Activated B cell treated with CpG ODN at 0.5 μM for 24 hours (primary cell): ENCODE measurements around the gene SPIRE2. TPM values are rescaled to one million over a fixed set of nuclear protein-coding genes. Genes with fewer than 3 reads are reported as not detected.
A peak's percentile ranks its signal among the peaks of the same experiment; 100 is the strongest.
"Not testable (repeated sequence)": the region's sequence is repeated elsewhere in the genome, so short reads cannot be mapped to it uniquely, and the experiment has no call there.

Experiments used
- ATAC-seq: fragments of 200-7000 bp; cut with Tn5 transposase; one replicate; pipeline ENCODE4 v1.10.0; 2021; ENCODE audit warnings: low read depth, mild to moderate bottlenecking, moderate library complexity
- CTCF ChIA-PET: fragments of 350-600 bp; sonication (Branson Sonifier 250); formaldehyde crosslinking; loops from one replicate; lab custom pipeline; 2021; ENCODE audit warnings: antibody characterized with exemption; lab: Charles Lee
- POLR2A ChIA-PET: fragments of 350-600 bp; sonication (Branson Sonifier 250); formaldehyde crosslinking; loops from one replicate; lab custom pipeline; 2021; ENCODE audit warnings: antibody characterized with exemption; lab: Charles Lee
- DNase-seq: peaks from one replicate; pipeline ENCODE4 v3.0.0; 2022
- H3K27ac Mint-ChIP-seq: one replicate; pipeline ENCODE4 v1.8.0; 2020; ENCODE audit warnings: mixed read lengths
- H3K27me3 Mint-ChIP-seq: one replicate; pipeline ENCODE4 v1.8.0; 2021; ENCODE audit warnings: mixed read lengths
- H3K36me3 Mint-ChIP-seq: one replicate; pipeline ENCODE4 v1.8.0; 2021; ENCODE audit warnings: low read depth, mixed read lengths
- H3K4me1 Mint-ChIP-seq: one replicate; pipeline ENCODE4 v1.8.0; 2021; ENCODE audit warnings: mixed read lengths
- H3K4me3 Mint-ChIP-seq: one replicate; pipeline ENCODE4 v1.8.0; 2020; ENCODE audit warnings: mild to moderate bottlenecking, mixed read lengths
- H3K9me3 Mint-ChIP-seq: one replicate; pipeline ENCODE4 v1.8.0; 2020; ENCODE audit warnings: mixed read lengths
- CTCF ChIP-seq: fragments of 200-600 bp; IDR thresholded peaks from one replicate; pipeline ENCODE4 v1.8.0; 2022; ENCODE audit warnings: antibody characterized with exemption, mild to moderate bottlenecking
- intact Hi-C: fragments of 100-400 bp; cut with micrococcal nuclease; formaldehyde crosslinking; loops from one replicate; pipeline ENCODE4 v1.15.1; 2024
- total RNA-seq: library from RNA; stranded (reverse); gene quantifications from 2 replicates; pipeline ENCODE4 v1.2.3, GENCODE V29; 2022

The SPIRE2 gene
- total RNA-seq, 1 donor from 2014 or later: 1.2 TPM

GRCh38 chr16:89827383-89828198 lies 684 bp upstream of the SPIRE2 start:
- CTCF ChIA-PET: no interaction called here

GRCh38 chr16:89828870-89829629 lies 775 bp downstream of the SPIRE2 start:
- ATAC-seq: no peak
- CTCF ChIA-PET: no interaction called here
- H3K4me3 Mint-ChIP-seq: no peak overlapping the region
- POLR2A ChIA-PET: interaction anchor here (1.0 kb wide), 1 partner anchor 143 kb away, joined by 3 read pairs; the partner anchor contains the start of gene CDK10
- peaks cover 4% of the 10 kb centered on the region for H3K4me1 Mint-ChIP-seq
- intact Hi-C loops: loop anchor here (1.0 kb wide), 3 partner anchors 13 to 172 kb away; partner anchors contain the start of genes CHMP1A, FANCA and SPATA33
- no peak for DNase-seq
- no peak for TF ChIP-seq CTCF
- no peak overlapping the region for H3K27ac Mint-ChIP-seq
- peaks cover 26% of the 10 kb centered on the region for H3K27me3 Mint-ChIP-seq
- no peaks in the 10 kb centered on the region for H3K9me3 Mint-ChIP-seq
- H3K36me3 Mint-ChIP-seq: no peaks in the 10 kb centered on the region

More at GRCh38 chr16:89827383-89828198, 684 bp upstream of the SPIRE2 start:
- H3K27ac Mint-ChIP-seq: no peak overlapping the region
- no peaks in the 10 kb centered on the region for H3K36me3 Mint-ChIP-seq
- no peak for ATAC-seq
- H3K4me3 Mint-ChIP-seq: peak overlapping the region; percentile 52
- H3K27me3 Mint-ChIP-seq: peaks cover 26% of the 10 kb centered on the region
- H3K9me3 Mint-ChIP-seq: no peaks in the 10 kb centered on the region
- peaks cover 4% of the 10 kb centered on the region for H3K4me1 Mint-ChIP-seq
- POLR2A ChIA-PET: interaction anchor here (0.5 kb wide), 1 partner anchor 252 kb away, joined by 3 read pairs; no protein-coding TSS in a partner anchor
- no peak for DNase-seq
- intact Hi-C loops: loop anchor here (1.0 kb wide), 3 partner anchors 11 to 170 kb away; partner anchors contain the start of genes CHMP1A, FANCA and SPATA33
- TF ChIP-seq CTCF: no peak

- intact Hi-C loops: no loop called here
- ATAC-seq: no peak
- Mint-ChIP-seq H3K4me3 (no peak overlapping the region), H3K27ac (no peak overlapping the region), H3K9me3 (no peaks in the 10 kb centered on the region), H3K27me3 (peaks cover 26% of the 10 kb centered on the region), H3K4me1 (peaks cover 4% of the 10 kb centered on the region), H3K36me3 (no peaks in the 10 kb centered on the region)
- ChIA-PET CTCF (no interaction called here), POLR2A (interaction anchor here (0.5 to 1.0 kb wide), 2 partner anchors 8 to 143 kb away, joined by 3 read pairs; partner anchors contain the start of gene CDK10)
- DNase-seq: no peak
- TF ChIP-seq CTCF: no peak
Observed at GRCh38 chr16:89829630-89830437, 1.6 kb downstream of the SPIRE2 start.

GRCh38 chr16:89831810-89832328 lies 3.6 kb downstream of the SPIRE2 start:
- ATAC-seq: no peak
- intact Hi-C loops: no loop called here
- CTCF ChIA-PET: no interaction called here
- Mint-ChIP-seq H3K4me3 (no peak overlapping the region), H3K4me1 (peaks cover 4% of the 10 kb centered on the region), H3K9me3 (no peaks in the 10 kb centered on the region), H3K27ac (no peak overlapping the region), H3K36me3 (no peaks in the 10 kb centered on the region), H3K27me3 (peaks cover 26% of the 10 kb centered on the region)
- POLR2A ChIA-PET: no interaction called here
- DNase-seq: no peak
- TF ChIP-seq CTCF: no peak

GRCh38 chr16:89833664-89834363 lies 5.5 kb downstream of the SPIRE2 start:
- H3K36me3 Mint-ChIP-seq, H3K9me3 Mint-ChIP-seq: not testable (repeated sequence)

GRCh38 chr16:89834813-89835363 lies 6.6 kb downstream of the SPIRE2 start:
- intact Hi-C loops, POLR2A ChIA-PET, H3K4me3 Mint-ChIP-seq, DNase-seq, H3K9me3 Mint-ChIP-seq, H3K36me3 Mint-ChIP-seq, H3K27ac Mint-ChIP-seq, ATAC-seq, CTCF ChIA-PET: not testable (repeated sequence)
- peaks cover 10% of the 10 kb centered on the region for H3K4me1 Mint-ChIP-seq
- H3K27me3 Mint-ChIP-seq: peaks cover 20% of the 10 kb centered on the region

More at GRCh38 chr16:89833664-89834363, 5.5 kb downstream of the SPIRE2 start:
- H3K4me3 Mint-ChIP-seq, intact Hi-C loops, ATAC-seq, H3K27ac Mint-ChIP-seq, DNase-seq, CTCF ChIA-PET: not testable (repeated sequence)
- POLR2A ChIA-PET: interaction anchor here (0.7 kb wide), 1 partner anchor 17 kb away, joined by 3 read pairs; no protein-coding TSS in a partner anchor
- Mint-ChIP-seq H3K27me3 (peaks cover 22% of the 10 kb centered on the region), H3K4me1 (peaks cover 11% of the 10 kb centered on the region)
